Epithelial cell of proximal tubule (primary cell): ENCODE measurements around the gene MMAB. TPM values are rescaled to one million over a fixed set of nuclear protein-coding genes. Genes with fewer than 3 reads are reported as not detected.
"Not testable (repeated sequence)": the region's sequence is repeated elsewhere in the genome, so short reads cannot be mapped to it uniquely, and the experiment has no call there.

ENCODE experiments used
- DNase-seq: peaks from one replicate; pipeline ENCODE4 v3.0.0-alpha.2; 2011; ENCODE audit warnings: low read depth
- H3K4me3 ChIP-seq: 2 replicates; pipeline ENCODE4 v1.5.1; 2011; ENCODE audit warnings: low read depth, mild to moderate bottlenecking, low read length
- total RNA-seq: library from RNA; depleted of rRNA; stranded (reverse); fragments of >200 nt; gene quantifications from 2 replicates; pipeline ENCODE4 v1.2.3, GENCODE V29; 2015
- TF ChIP-seq, protein P1 (sequence below): conservative IDR thresholded peaks from 2 replicates; pipeline ENCODE4 v1.5.1; 2012; ENCODE audit warnings: low read depth, mild to moderate bottlenecking, low read length

The MMAB gene
- total RNA-seq, 1 donor from 2014 or later, result 33.3 TPM

DNA sequence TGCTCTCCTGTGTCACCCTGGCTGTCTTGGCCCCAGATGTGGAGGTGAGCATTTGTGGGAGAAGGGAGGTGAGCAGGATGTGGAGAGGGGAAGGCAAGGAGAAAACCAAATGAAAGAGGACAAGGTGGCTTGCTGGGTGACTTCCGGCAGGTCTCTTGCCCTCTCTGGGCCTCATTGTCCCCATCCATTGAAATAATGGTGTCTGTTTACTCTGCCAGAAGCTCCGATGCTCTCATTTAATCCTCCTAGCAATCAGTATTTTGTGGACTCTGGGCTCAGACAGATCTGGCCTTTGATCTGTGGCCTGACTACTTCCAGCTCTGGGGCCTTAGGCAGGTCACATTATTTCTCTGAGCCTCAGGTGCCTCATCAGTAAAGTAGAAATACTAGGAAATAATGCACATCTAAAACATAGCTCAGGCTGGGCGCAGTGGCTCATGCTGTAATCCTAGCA is 30.9 kb upstream of the MMAB start:
- TF ChIP-seq, protein P1, sequence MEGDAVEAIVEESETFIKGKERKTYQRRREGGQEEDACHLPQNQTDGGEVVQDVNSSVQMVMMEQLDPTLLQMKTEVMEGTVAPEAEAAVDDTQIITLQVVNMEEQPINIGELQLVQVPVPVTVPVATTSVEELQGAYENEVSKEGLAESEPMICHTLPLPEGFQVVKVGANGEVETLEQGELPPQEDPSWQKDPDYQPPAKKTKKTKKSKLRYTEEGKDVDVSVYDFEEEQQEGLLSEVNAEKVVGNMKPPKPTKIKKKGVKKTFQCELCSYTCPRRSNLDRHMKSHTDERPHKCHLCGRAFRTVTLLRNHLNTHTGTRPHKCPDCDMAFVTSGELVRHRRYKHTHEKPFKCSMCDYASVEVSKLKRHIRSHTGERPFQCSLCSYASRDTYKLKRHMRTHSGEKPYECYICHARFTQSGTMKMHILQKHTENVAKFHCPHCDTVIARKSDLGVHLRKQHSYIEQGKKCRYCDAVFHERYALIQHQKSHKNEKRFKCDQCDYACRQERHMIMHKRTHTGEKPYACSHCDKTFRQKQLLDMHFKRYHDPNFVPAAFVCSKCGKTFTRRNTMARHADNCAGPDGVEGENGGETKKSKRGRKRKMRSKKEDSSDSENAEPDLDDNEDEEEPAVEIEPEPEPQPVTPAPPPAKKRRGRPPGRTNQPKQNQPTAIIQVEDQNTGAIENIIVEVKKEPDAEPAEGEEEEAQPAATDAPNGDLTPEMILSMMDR, result no peak
- DNase-seq, result no peak
- no peak overlapping the region for H3K4me3 ChIP-seq

DNA sequence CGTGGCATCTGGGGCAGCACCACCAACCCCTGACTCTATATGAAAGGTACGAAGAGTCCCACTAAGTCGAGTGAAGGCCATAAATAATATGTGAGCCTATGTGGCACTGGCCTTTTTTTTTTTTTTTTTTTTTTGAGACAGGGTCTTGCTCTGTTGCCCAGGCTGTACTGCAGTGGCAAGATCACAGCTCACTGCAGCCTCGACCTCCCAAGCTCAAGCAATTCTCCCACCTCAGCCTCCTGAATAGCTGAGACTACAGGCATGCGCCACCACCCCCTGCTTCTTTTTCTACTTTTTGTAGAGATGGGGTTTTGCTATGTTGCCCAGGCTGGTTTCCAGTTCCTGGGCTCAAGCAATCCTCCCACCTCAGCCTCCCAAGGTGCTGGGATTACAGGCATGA is 28.8 kb upstream of the MMAB start:
- H3K4me3 ChIP-seq, DNase-seq: not testable (repeated sequence)

DNA sequence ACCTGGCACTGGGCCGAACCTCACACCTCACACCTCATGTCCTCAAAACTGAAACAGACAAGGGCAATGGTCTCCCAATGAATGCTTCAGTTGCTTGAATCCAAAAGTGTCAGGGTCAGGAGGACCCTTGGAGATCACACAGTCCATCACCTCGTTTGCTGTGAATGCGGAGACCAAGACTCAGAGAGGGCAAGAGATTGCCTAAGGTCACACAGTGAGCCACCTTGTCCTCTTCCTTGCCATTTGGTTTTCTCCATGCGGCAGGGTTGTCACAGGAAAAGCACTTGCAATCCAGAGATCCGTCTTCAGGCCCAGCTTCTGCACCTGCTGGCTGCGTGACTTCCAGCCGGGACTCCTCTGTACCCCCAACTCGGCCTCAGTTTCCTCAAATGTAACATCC is 28.3 kb upstream of the MMAB start:
- no peak for DNase-seq
- no peak overlapping the region for H3K4me3 ChIP-seq
- TF ChIP-seq, protein P1, result no peak

DNA sequence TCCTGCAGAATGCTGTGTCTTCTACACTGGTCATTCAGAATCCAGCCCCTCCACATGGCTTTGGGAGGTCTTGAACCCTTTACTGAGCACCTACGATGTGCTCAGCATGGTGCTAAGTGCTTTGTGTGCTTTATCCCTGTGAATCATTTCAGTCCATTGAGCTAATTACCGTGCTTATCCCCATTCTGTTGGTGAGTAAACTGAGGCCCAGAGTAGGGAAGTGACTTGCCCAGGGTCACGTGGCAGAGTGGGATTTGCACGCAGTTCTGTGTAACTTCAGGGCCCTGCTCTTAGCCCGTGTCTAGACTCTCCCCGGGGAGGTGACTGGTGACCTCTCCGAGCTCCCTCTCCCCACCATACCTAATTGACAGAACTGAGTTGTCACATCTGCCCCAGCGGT is 27.7 kb upstream of the MMAB start:
- TF ChIP-seq, protein P1, result no peak
- H3K4me3 ChIP-seq, result no peak overlapping the region
- no peak for DNase-seq

DNA sequence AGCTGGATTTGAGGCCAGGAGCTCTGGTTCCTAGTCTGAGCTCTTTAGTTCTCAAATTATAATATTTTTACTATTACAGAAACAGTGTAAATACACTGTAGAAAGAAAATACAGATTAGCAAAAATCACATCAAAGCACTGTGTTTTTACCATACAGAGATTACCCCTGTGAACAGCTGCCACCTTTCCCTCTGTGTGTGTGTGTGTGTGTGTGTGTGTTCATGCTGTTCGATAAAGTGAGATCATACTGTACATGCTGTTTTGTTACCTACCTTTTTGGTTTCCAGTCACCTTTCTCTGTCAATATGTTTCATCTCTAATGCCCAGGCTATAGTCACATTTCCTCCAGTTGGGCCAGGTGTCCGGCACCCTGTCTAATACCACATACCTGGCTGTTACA is 27.2 kb upstream of the MMAB start:
- no peak overlapping the region for H3K4me3 ChIP-seq
- TF ChIP-seq, protein P1, result no peak
- no peak for DNase-seq

DNA sequence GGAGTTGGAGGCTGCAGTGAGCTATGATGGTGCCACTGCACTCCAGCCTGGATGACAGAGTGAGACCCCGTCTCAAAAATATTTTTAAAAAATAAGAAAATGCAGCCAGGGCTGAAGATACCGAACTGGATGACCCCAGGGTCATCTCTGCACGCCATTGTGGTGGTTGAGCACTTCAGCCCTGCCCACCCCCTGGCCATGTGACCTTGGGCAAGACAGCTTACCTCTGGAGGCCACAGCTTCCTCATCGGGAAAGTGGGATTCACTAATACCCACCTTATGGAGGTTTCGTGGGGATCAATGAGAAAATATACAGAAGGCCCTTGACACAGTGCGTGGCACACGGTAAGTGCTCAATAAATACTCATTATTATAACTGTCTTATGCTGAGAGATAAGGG is 25.8 kb upstream of the MMAB start:
- TF ChIP-seq, protein P1, result no peak
- H3K4me3 ChIP-seq, result no peak overlapping the region
- no peak for DNase-seq

DNA sequence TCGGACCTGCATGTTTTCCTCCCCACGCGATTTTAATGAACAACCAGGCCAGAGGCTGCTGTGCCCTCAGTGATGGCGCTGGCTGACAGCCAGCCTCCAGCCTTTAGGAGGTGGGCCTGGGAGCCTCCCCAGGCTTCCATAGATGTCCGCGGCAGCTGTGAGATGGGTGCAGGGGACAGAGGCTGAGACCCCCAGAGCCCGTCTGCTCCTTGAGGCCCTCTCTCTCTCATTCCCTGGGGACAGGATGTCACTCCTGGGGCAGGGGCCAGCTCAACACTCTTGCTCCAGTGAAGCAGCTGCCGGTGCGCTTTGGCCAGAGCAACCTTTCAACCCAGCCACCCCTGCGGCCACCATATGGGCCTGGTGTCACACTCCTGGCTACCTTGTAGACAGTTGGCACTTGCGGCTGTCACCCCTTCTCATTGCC is 25.1 kb upstream of the MMAB start:
- TF ChIP-seq, protein P1, result no peak
- no peak for DNase-seq
- no peak overlapping the region for H3K4me3 ChIP-seq
